Measurements from ENCODE around the gene NASP.

The NASP gene

GRCh38 chr1:45620588-45621500 lies 37.0 kb downstream of the NASP start:
- DNase-seq, result no peak

- DNase-seq, result no peak
These were observed 37.6 kb downstream of the NASP start for GRCh38 chr1:45621501-45621836.

- no peak for DNase-seq
These were observed 38.2 kb downstream of the NASP start for GRCh38 chr1:45621895-45622523.

GRCh38 chr1:45622524-45623394 lies 38.9 kb downstream of the NASP start:
- DNase-seq, result peak; percentile 36

GRCh38 chr1:45623972-45624371 lies 40.1 kb downstream of the NASP start, which contains the start of gene CCDC17:
Gene CCDC17 (minus strand): TSS chr1:45624054. CDS start chr1:45623909, 145 bp downstream.
- no peak for DNase-seq

GRCh38 chr1:45629035-45629434 lies 45.2 kb downstream of the NASP start:
- no peak for DNase-seq

- no peak for DNase-seq
These were observed 46.6 kb downstream of the NASP start for GRCh38 chr1:45630429-45630828.

- DNase-seq, result no peak
These were observed 51.4 kb downstream of the NASP start for GRCh38 chr1:45635211-45635610.

- no peak for DNase-seq
These were observed 56.5 kb downstream of the NASP start for GRCh38 chr1:45640293-45640692.

GRCh38 chr1:45643321-45643720 lies 59.5 kb downstream of the NASP start:
- DNase-seq, result no peak

- DNase-seq, result no peak
These were observed 60.1 kb downstream of the NASP start for GRCh38 chr1:45643978-45644377.

- no peak for DNase-seq
These were observed 60.8 kb downstream of the NASP start for GRCh38 chr1:45644661-45645060.

- peak; percentile 23 for DNase-seq
These were observed 63.6 kb downstream of the NASP start for GRCh38 chr1:45647248-45648021.

- no peak for DNase-seq
These were observed 70.9 kb downstream of the NASP start for GRCh38 chr1:45654540-45655280.

- no peak for DNase-seq
These were observed 72.9 kb downstream of the NASP start for GRCh38 chr1:45656573-45657226.

GRCh38 chr1:45658171-45658570 lies 74.3 kb downstream of the NASP start:
- no peak for DNase-seq

GRCh38 chr1:45659222-45659621 lies 75.4 kb downstream of the NASP start:
- DNase-seq, result no peak

GRCh38 chr1:45660336-45660735 lies 76.5 kb downstream of the NASP start:
- no peak for DNase-seq

GRCh38 chr1:45666836-45667235 lies 83.0 kb downstream of the NASP start:
- no peak for DNase-seq

GRCh38 chr1:45667321-45668111 lies 83.7 kb downstream of the NASP start:
- DNase-seq, result no peak

Data from femur (tissue), 1 donor.